IMR-90 (cell line): Measurements from ENCODE around the gene RFX3. TPM values are rescaled to one million over a fixed set of nuclear protein-coding genes. Genes with fewer than 3 reads are reported as not detected.

Source experiments
- ATAC-seq: fragments of 200-7000 bp; cut with Tn5 transposase; 2 replicates; pipeline ENCODE4 v1.9.1; 2020; ENCODE audit warnings: low read depth, mild to moderate bottlenecking, moderate library complexity
- BruUV-seq: library from RNA; stranded (reverse); fragments of 400-500 nt; replicated peaks from 2 replicates; lab custom pipeline; 2021; lab: Mats Ljungman, UMichigan
- CTCF ChIA-PET: fragments of 300-600 bp; formaldehyde crosslinking; extraction: SDS; loops from one replicate; lab custom pipeline; 2021; ENCODE audit warnings: antibody characterized with exemption; lab: Yijun Ruan, JAX
- POLR2A ChIA-PET: fragments of 300-600 bp; sonication (Branson Sonifier 250); formaldehyde crosslinking; loops from one replicate; lab custom pipeline; 2022; ENCODE audit warnings: antibody characterized with exemption; ENCODE audit not compliant: unreplicated experiment; lab: Charles Lee
- DNase-seq: peaks from one replicate; pipeline ENCODE4 v3.0.0; 2013
- H2AFZ ChIP-seq: replicated peaks from 2 replicates; pipeline ENCODE3; 2013; ENCODE audit warnings: low read length, mild to moderate bottlenecking; ENCODE audit not compliant: poor library complexity
- H2AK5ac ChIP-seq: 2 replicates; pipeline ENCODE4 v1.6.1; 2013; ENCODE audit warnings: low read depth, low read length, inconsistent platforms
- H2AK9ac ChIP-seq: replicated peaks from 2 replicates; pipeline ENCODE3; 2013; ENCODE audit warnings: mild to moderate bottlenecking, low read depth, low read length, moderate library complexity; ENCODE audit not compliant: poor library complexity
- H2BK120ac ChIP-seq: 2 replicates; pipeline ENCODE4 v1.6.1; 2013; ENCODE audit warnings: low read depth, low read length, inconsistent platforms
- H2BK15ac ChIP-seq: 3 replicates; pipeline ENCODE4 v1.6.1; 2013; ENCODE audit warnings: low read depth, low read length, inconsistent platforms
- H2BK20ac ChIP-seq: 2 replicates; pipeline ENCODE4 v1.6.1; 2013; ENCODE audit warnings: low read depth, mild to moderate bottlenecking, inconsistent platforms, low read length, moderate library complexity
- H2BK5ac ChIP-seq: 2 replicates; pipeline ENCODE4 v1.6.1; 2013; ENCODE audit warnings: mild to moderate bottlenecking, low read depth, low read length, inconsistent platforms; ENCODE audit not compliant: poor library complexity, severe bottlenecking
- H3K14ac ChIP-seq: replicated peaks from 2 replicates; pipeline ENCODE4 v1.6.1; 2013; ENCODE audit warnings: low read depth, low read length, inconsistent platforms
- H3K18ac ChIP-seq: 2 replicates; pipeline ENCODE4 v1.6.1; 2013; ENCODE audit warnings: low read depth, low read length, control low read depth
- H3K23ac ChIP-seq: 2 replicates; pipeline ENCODE4 v1.6.1; 2013; ENCODE audit warnings: low read depth, low read length, inconsistent platforms
- H3K27ac ChIP-seq: 2 replicates; pipeline ENCODE4 v1.5.1; 2013; ENCODE audit warnings: mild to moderate bottlenecking, control low read depth, low read length; ENCODE audit not compliant: insufficient read depth
- H3K27me3 ChIP-seq: 2 replicates; pipeline ENCODE4 v1.6.1; 2013; ENCODE audit warnings: low read length; ENCODE audit not compliant: control insufficient read depth, insufficient read depth
- H3K36me3 ChIP-seq: 2 replicates; pipeline ENCODE4 v1.6.1; 2013; ENCODE audit warnings: low read length, mixed read lengths; ENCODE audit not compliant: control insufficient read depth, insufficient read depth
- H3K4ac ChIP-seq: 2 replicates; pipeline ENCODE4 v1.6.1; 2013; ENCODE audit warnings: low read depth, low read length, inconsistent platforms
- H3K4me1 ChIP-seq: 2 replicates; pipeline ENCODE4 v1.6.1; 2013; ENCODE audit warnings: low read length, mixed read lengths; ENCODE audit not compliant: control insufficient read depth, insufficient read depth
- H3K4me2 ChIP-seq: 2 replicates; pipeline ENCODE4 v1.6.1; 2013; ENCODE audit warnings: low read depth, mild to moderate bottlenecking, control low read depth, low read length, moderate library complexity
- H3K4me3 ChIP-seq: 2 replicates; pipeline ENCODE4 v1.5.1; 2013; ENCODE audit warnings: low read depth, mild to moderate bottlenecking, control low read depth, low read length, moderate library complexity; ENCODE audit not compliant: insufficient read depth
- H3K56ac ChIP-seq: 2 replicates; pipeline ENCODE4 v1.6.1; 2013; ENCODE audit warnings: low read length, inconsistent platforms; ENCODE audit not compliant: insufficient read depth; ENCODE audit errors: extremely low read depth
- H3K79me1 ChIP-seq, 2 experiments: 2 replicates each; pipeline ENCODE4 v1.6.1; 2013; ENCODE audit warnings: low read length in 2 of 2, inconsistent platforms in 1 of 2, low read depth in 1 of 2
- H3K9ac ChIP-seq: 2 replicates; pipeline ENCODE4 v1.6.1; 2013; ENCODE audit warnings: low read depth, low read length, control low read depth
- H3K9me1 ChIP-seq: 2 replicates; pipeline ENCODE4 v1.6.1; 2013; ENCODE audit warnings: low read length, inconsistent platforms; ENCODE audit not compliant: insufficient read depth
- H3K9me3 ChIP-seq: 2 replicates; pipeline ENCODE4 v1.6.1; 2013; ENCODE audit warnings: low read length; ENCODE audit not compliant: control insufficient read depth, insufficient read depth
- H4K20me1 ChIP-seq: 2 replicates; pipeline ENCODE4 v1.6.1; 2013; ENCODE audit warnings: low read length, inconsistent platforms; ENCODE audit not compliant: insufficient read depth
- H4K5ac ChIP-seq: 2 replicates; pipeline ENCODE4 v1.6.1; 2013; ENCODE audit warnings: mild to moderate bottlenecking, low read depth, low read length, control low read depth
- H4K8ac ChIP-seq, 2 experiments: 2 replicates each; pipeline ENCODE4 v1.6.1; 2013; ENCODE audit warnings: low read depth in 2 of 2, low read length in 2 of 2, control low read depth in 1 of 2, inconsistent platforms in 1 of 2
- H4K91ac ChIP-seq: 2 replicates; pipeline ENCODE4 v1.6.1; 2013; ENCODE audit warnings: low read depth, low read length, inconsistent platforms; ENCODE audit not compliant: insufficient read depth
- CHD1 ChIP-seq: IDR thresholded peaks from 2 replicates; pipeline ENCODE4 v1.6.1; 2012; ENCODE audit warnings: low read depth, low read length, improper control_type of control experiment
- MAFK ChIP-seq: IDR thresholded peaks from 2 replicates; pipeline ENCODE4 v1.6.1; 2012; ENCODE audit warnings: low read depth, low read length, improper control_type of control experiment
- WGBS, 2 experiments: methylation state at CpG; one replicate each; pipeline versions ENCODE4 v1.1.5 to v1.1.7; 2013; ENCODE audit warnings: missing lambda C conversion rate in 2 of 2; ENCODE audit not compliant: insufficient read length in 1 of 2; ENCODE audit errors: extremely low coverage in 2 of 2; 5-methylcytosine and 5-hydroxymethylcytosine counted together
- dilution Hi-C: fragments of 300-500 bp; cut with HindIII; formaldehyde crosslinking; loops from one replicate; pipeline ENCODE4 v1.14.3; 2018; ENCODE audit warnings: low sequenced_read_pairs; ENCODE audit not compliant: unreplicated experiment
- in situ Hi-C: fragments of 300-500 bp; cut with MboI; formaldehyde crosslinking; loops from 3 replicates; pipeline ENCODE4 v1.14.3; 2019; ENCODE audit warnings: low sequenced_read_pairs, inconsistent platforms, mixed read lengths
- intact Hi-C: fragments of 100-400 bp; cut with micrococcal nuclease; formaldehyde crosslinking; loops from 2 replicates; pipeline ENCODE4 v1.10.0; 2022
- polyA plus RNA-seq, 3 experiments: library from polyadenylated mRNA; depleted of rRNA; stranded (reverse); fragments of >200 nt; gene quantifications; 2 replicates each; pipeline ENCODE4 v1.2.3, GENCODE V29; 2012; ENCODE audit warnings: low replicate concordance in 1 of 3
- total RNA-seq: library from RNA; depleted of rRNA; stranded (reverse); fragments of >200 nt; gene quantifications from 2 replicates; pipeline ENCODE4 v1.2.3, GENCODE V29; 2012

Gene RFX3
- total and polyA plus RNA-seq, 2 of the 4 experiments (the other 2 are of a cell fraction) = 1.7 to 2.7 TPM

DNA sequence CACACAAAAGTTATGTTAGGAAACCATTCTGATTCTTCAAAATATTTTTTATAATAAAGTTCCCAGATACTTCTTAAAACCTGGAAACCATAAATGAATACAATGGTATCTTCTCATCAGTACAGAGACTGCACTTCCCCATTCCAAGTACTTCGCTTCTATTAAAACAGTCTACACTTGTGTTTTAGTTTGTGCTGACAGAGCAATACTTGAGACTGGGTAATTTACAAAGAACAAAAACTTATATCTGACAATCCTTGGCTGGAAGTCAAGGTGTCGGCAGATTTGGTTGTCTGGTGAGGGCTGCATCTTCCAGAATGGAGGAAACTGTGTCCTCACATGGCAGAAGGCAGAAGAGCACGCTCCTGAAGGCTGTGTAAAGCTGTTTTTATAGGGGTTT, 70.1 kb downstream of the RFX3 start:
- dilution Hi-C loops = no loop called here
- TF ChIP-seq MAFK = peak; percentile 84
- TF ChIP-seq CHD1 = no peak
- ChIA-PET POLR2A (no interaction called here), CTCF (interaction anchor here (0.6 to 1.2 kb wide), 2 partner anchors 12 to 655 kb away, joined by 3 read pairs; no protein-coding TSS in a partner anchor)
- Histone ChIP-seq H3K9me1 (no peaks in the 10 kb centered on the region; the same call in 1 of the 2 replicates), H3K27ac (no peak overlapping the region), H3K9me3 (no peaks in the 10 kb centered on the region), H3K36me3 (no peaks in the 10 kb centered on the region), H4K91ac (no peak overlapping the region), H3K9ac (no peak overlapping the region), H2BK20ac (no peak overlapping the region), H3K4me3 (no peak overlapping the region), H2AK9ac (no peak overlapping the region), H2BK5ac (no peak overlapping the region), H3K56ac (no peak overlapping the region), H3K23ac (no peak overlapping the region), H2AFZ (no peak overlapping the region), H3K18ac (no peak overlapping the region), H3K4me2 (no peak overlapping the region), H3K4ac (no peak overlapping the region), H3K27me3 (no peaks in the 10 kb centered on the region), H3K4me1 (no peaks in the 10 kb centered on the region), H4K5ac (no peak overlapping the region), H4K20me1 (no peaks in the 10 kb centered on the region), H3K79me1 (no peaks in the 10 kb centered on the region; a peak in 1 of 4 replicates), H4K8ac (no peak overlapping the region), H2BK15ac (no peak overlapping the region), H2BK120ac (no peak overlapping the region), H2AK5ac (no peak overlapping the region), H3K14ac (no peak overlapping the region)
- WGBS, 2 experiments = no CpG with 5 or more reads among the region's 3 CpGs
- DNase-seq = no peak
- no TSS peak for BruUV-seq
- ATAC-seq = no peak
- intact Hi-C loops = no loop called here
- in situ Hi-C loops = loop anchor here (25.0 kb wide), 1 partner anchor 907 kb away; no protein-coding TSS in a partner anchor
